HG03460 (cell line): Measurements from ENCODE around the gene HOXC6.
"Not testable (repeated sequence)": the region's sequence is repeated elsewhere in the genome, so short reads cannot be mapped to it uniquely, and the experiment has no call there.

Experiments
- ATAC-seq: cut with Tn5 transposase; IDR thresholded peaks from one replicate; pipeline ENCODE4 v1.9.1; 2021; ENCODE audit not compliant: unreplicated experiment

The HOXC6 gene

DNA sequence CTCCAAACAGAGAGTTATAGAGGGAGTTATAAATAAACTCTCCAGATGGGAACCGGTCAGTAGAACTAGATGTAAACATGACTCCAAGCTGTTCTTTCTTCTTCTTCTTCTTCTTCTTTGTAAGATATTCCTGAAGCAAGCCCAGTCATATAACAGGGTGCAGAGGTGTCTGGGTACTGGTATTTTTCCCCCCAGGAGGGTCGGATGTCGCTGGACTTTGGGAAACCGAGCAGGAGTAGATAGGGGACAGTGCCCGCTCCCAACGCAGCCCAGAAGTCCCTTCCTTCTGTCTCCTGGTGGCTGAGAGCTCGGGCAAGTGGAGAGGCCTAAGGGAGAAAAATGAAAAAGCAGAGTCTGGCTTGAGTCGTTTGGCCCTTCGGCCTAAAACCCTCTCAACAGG lies 50.9 kb downstream of the HOXC6 start:
- ATAC-seq, result not testable (repeated sequence)
